GM23338 (cell line): ENCODE results near the gene NDUFB4. TPM values are rescaled to one million over a fixed set of nuclear protein-coding genes. Genes with fewer than 3 reads are reported as not detected.

Experiments
- ATAC-seq: fragments of 200-7000 bp; cut with Tn5 transposase; 3 replicates; pipeline ENCODE4 v1.9.1; 2020
- DNase-seq: peaks from one replicate; pipeline ENCODE4 v3.0.0-alpha.2; 2015; ENCODE audit warnings: low spot score
- H2AFZ ChIP-seq: fragments of 200-600 bp; sonication (generic); 2 replicates; pipeline ENCODE4 v1.8.0; 2016; ENCODE audit warnings: antibody characterized with exemption, mild to moderate bottlenecking, moderate library complexity
- H3F3A ChIP-seq: fragments of 200-600 bp; sonication (generic); replicated peaks from 2 replicates; pipeline ENCODE4 v1.8.0; 2017; ENCODE audit warnings: antibody characterized with exemption, mixed run types, low read depth
- H3K27ac ChIP-seq: fragments of 200-600 bp; sonication (generic); 2 replicates; pipeline ENCODE4 v1.6.1; 2016; ENCODE audit warnings: low read depth
- H3K27me3 ChIP-seq: fragments of 200-600 bp; sonication (generic); 2 replicates; pipeline ENCODE4 v1.8.0; 2016; ENCODE audit warnings: mild to moderate bottlenecking, mixed run types, moderate library complexity; ENCODE audit not compliant: insufficient read depth
- H3K36me3 ChIP-seq: fragments of 200-600 bp; sonication (generic); 2 replicates; pipeline ENCODE4 v1.8.0; 2016; ENCODE audit warnings: mild to moderate bottlenecking; ENCODE audit not compliant: insufficient read depth
- H3K4me1 ChIP-seq: fragments of 200-600 bp; sonication (generic); 2 replicates; pipeline ENCODE4 v1.8.0; 2016; ENCODE audit warnings: mild to moderate bottlenecking, moderate library complexity; ENCODE audit not compliant: insufficient read depth
- H3K4me2 ChIP-seq: fragments of 200-600 bp; sonication (generic); 2 replicates; pipeline ENCODE4 v1.7.1; 2017; ENCODE audit warnings: mixed run types
- H3K4me3 ChIP-seq: fragments of 200-600 bp; sonication (generic); 2 replicates; pipeline ENCODE4 v1.6.1; 2016; ENCODE audit warnings: mixed run types
- H3K79me2 ChIP-seq: fragments of 200-600 bp; sonication (generic); replicated peaks from 2 replicates; pipeline ENCODE4 v1.8.0; 2017; ENCODE audit warnings: mild to moderate bottlenecking; ENCODE audit not compliant: insufficient read depth
- H3K9me2 ChIP-seq: fragments of 200-600 bp; sonication (generic); 2 replicates; pipeline ENCODE4 v1.8.0; 2017; ENCODE audit not compliant: insufficient read depth
- H4K20me1 ChIP-seq: fragments of 200-600 bp; sonication (generic); replicated peaks from 2 replicates; pipeline ENCODE4 v1.8.0; 2017; ENCODE audit warnings: mild to moderate bottlenecking; ENCODE audit not compliant: insufficient read depth
- H3K27ac Mint-ChIP-seq: 2 replicates; pipeline ENCODE4 v1.8.0; 2020; ENCODE audit warnings: inconsistent platforms, mild to moderate bottlenecking, moderate library complexity, mixed read lengths
- H3K27me3 Mint-ChIP-seq: 3 replicates; pipeline ENCODE4 v1.8.0; 2022; ENCODE audit warnings: low read depth, mild to moderate bottlenecking, moderate library complexity, mixed read lengths, inconsistent platforms; ENCODE audit not compliant: insufficient read depth, poor library complexity
- H3K36me3 Mint-ChIP-seq: 3 replicates; pipeline ENCODE4 v1.8.0; 2021; ENCODE audit warnings: low read depth, mild to moderate bottlenecking, inconsistent platforms, moderate library complexity, mixed read lengths
- H3K4me1 Mint-ChIP-seq: 3 replicates; pipeline ENCODE4 v1.8.0; 2020; ENCODE audit warnings: mild to moderate bottlenecking, inconsistent platforms, mixed read lengths
- H3K4me3 Mint-ChIP-seq: 3 replicates; pipeline ENCODE4 v1.8.0; 2021; ENCODE audit warnings: moderate library complexity, mild to moderate bottlenecking, inconsistent platforms, mixed read lengths
- H3K9me3 Mint-ChIP-seq: 3 replicates; pipeline ENCODE4 v1.8.0; 2020; ENCODE audit warnings: moderate library complexity, mild to moderate bottlenecking, inconsistent platforms, mixed read lengths
- CREB1 ChIP-seq: fragments of 250-450 bp; sonication (Bioruptor Pico); IDR thresholded peaks from 2 replicates; pipeline ENCODE4 v1.5.0; 2020; ENCODE audit warnings: low read depth, mild to moderate bottlenecking, moderate library complexity
- POLR2AphosphoS5 ChIP-seq: IDR thresholded peaks from 2 replicates; pipeline ENCODE4 v1.6.1; 2016; ENCODE audit warnings: antibody characterized with exemption, low read depth
- ZNF462 ChIP-seq: fragments of 250-450 bp; sonication (Bioruptor Pico); IDR thresholded peaks from 2 replicates; pipeline ENCODE4 v1.5.0; 2020; ENCODE audit warnings: mild to moderate bottlenecking, moderate library complexity
- polyA plus RNA-seq: library from polyadenylated mRNA; unstranded; fragments of >200 nt; fragmentation: Nextera tagmentation; extraction: Ambion mirVana; gene quantifications from 2 replicates; pipeline ENCODE4 v1.2.1, GENCODE V29; 2016
- total RNA-seq: library from RNA; depleted of rRNA; stranded (reverse); fragments of >200 nt; shearing (Covaris generic); gene quantifications from 2 replicates; pipeline ENCODE4 v1.2.3, GENCODE V29; 2014

Gene NDUFB4
- total and polyA plus RNA-seq, 2 experiments from 2014 or later, result 199 to 716 TPM

- H3F3A ChIP-seq, result 0 out of 2 replicates have a peak, but pooled peaks cover 6% of the 10 kb centered on the region
- DNase-seq, result peak; percentile 67
- peak overlapping the region; percentile 57 for H3K4me3 ChIP-seq
- Mint-ChIP-seq H3K4me3 (peak overlapping the region; percentile 35; the same call in 2 of the 3 replicates), H3K4me1 (peaks cover 26% of the 10 kb centered on the region), H3K27me3 (peaks cover 5% of the 10 kb centered on the region), H3K36me3 (no peaks in the 10 kb centered on the region), H3K27ac (no peak overlapping the region), H3K9me3 (no peaks in the 10 kb centered on the region)
- peak overlapping the region; percentile 50; the same call in 1 of the 2 replicates for H2AFZ ChIP-seq
- H3K9me2 ChIP-seq, result no peaks in the 10 kb centered on the region
- peaks cover 12% of the 10 kb centered on the region for H3K4me1 ChIP-seq
- H4K20me1 ChIP-seq, result no peaks in the 10 kb centered on the region
- peak overlapping the region; percentile 83 for H3K4me2 ChIP-seq
- peak; percentile 47 for ATAC-seq
- no peaks in the 10 kb centered on the region for H3K79me2 ChIP-seq
- TF ChIP-seq ZNF462 (CRISPR knock-in tag) (0 out of 2 replicates have a peak, but pooled peaks have one; percentile 2), CREB1 (CRISPR knock-in tag) (no peak), POLR2AphosphoS5 (no peak)
- H3K36me3 ChIP-seq, result no peaks in the 10 kb centered on the region
- peak overlapping the region; percentile 23 for H3K27ac ChIP-seq
- H3K27me3 ChIP-seq, result peaks cover 11% of the 10 kb centered on the region
Observed at GRCh38 chr3:120560304-120561250, 35.6 kb upstream of the NDUFB4 start.
